GM19467 (cell line): ENCODE data around the gene MAP4K4.

Experiments
- ATAC-seq: cut with Tn5 transposase; IDR thresholded peaks from one replicate; pipeline ENCODE4 v1.9.1; 2021; ENCODE audit warnings: mild to moderate bottlenecking, moderate library complexity; ENCODE audit not compliant: unreplicated experiment

MAP4K4 gene

DNA sequence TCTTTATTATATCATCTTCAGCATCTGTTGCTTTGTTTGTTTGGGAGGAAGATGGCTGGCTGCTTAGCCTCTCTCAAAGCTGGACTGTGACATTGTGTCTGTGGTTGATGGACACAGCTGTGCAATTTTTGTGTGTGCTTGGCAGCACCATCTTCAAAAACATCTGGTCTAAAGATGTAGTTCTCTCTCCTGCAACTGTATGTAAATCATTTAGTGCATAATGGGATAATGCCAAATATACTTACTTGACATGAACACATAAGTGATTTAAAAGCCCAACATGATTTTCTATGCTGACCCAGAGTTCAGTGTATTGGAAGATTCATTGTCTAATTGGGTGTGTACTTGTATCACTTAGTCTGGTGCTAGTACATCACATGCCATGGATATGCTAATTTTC lies 112.2 kb downstream of the MAP4K4 start:
- ATAC-seq: no peak

DNA sequence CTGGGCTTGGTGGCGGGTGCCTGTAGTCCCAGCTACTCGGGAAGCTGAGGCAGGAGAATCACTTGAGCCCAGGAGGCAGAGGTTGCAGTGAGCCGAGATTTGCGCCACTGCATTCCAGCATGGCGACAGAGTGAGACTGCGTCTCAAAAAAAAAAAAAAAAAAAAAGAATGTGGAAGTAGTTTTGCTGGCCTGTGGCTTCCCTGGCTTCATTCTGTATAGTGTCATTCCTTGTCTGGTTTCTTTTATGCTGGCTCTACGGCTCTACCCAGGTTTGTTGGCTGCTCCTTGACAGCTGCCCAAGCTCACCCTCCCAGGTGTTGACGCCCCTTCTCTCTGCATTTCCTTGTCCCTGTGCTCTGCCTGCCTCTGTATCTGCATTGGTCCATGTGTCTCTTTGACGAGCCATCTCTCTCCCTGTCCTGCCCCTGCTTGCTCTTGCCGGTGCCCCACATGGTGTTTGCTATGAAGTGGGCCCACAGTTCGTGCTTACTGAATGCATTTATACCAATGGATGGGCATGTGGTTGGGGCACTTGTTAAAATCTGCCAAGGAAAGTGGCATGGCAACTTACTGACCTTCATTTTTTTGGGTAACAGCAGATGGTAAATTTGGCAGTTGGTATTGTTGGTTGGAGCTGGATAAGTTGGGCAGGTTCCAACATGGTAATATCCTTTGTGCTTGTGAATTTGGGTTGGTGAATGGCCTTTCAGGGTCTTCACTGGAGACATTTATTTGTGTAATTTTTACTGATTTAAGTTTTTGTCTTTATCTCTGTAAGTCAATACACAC lies 113.9 kb downstream of the MAP4K4 start:
- no peak for ATAC-seq

DNA sequence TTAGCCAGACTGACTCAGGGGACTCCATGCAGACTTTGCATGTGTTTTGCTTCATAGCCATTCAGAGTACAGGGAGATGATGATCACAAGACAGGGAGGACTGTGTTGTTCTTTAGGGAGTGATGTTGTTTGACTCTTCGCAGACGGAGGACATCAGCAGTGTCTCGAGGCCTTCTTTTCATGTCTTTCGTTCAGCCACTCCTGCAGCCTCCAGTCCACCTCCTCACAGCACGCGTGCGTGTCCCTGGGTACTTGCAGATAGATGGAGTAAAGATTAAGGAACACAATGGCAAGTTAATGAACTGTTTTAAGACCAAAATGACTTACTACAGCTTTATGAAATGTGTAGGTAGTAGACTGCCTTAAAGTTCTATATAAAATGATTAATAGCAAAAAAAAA lies 114.7 kb downstream of the MAP4K4 start:
- ATAC-seq: no peak

DNA sequence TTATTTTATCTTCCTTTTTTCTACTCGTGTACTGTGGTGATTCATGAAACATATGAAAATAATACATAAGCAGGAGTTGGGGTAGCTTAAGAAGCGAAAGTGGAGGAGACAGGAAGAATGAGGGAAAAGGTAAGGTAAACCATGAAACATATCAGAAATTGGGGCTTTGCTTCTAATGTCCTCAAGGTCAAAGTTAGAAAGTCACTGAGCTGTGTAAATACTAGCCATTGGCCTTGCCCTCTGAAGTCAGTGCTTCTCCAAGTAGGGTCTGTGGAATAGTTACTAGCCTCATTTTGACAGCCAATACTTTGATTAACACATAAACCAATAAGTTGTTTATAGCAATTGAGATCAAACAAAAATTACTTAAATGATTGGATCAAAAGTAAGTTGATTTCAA lies 117.2 kb downstream of the MAP4K4 start:
- no peak for ATAC-seq

DNA sequence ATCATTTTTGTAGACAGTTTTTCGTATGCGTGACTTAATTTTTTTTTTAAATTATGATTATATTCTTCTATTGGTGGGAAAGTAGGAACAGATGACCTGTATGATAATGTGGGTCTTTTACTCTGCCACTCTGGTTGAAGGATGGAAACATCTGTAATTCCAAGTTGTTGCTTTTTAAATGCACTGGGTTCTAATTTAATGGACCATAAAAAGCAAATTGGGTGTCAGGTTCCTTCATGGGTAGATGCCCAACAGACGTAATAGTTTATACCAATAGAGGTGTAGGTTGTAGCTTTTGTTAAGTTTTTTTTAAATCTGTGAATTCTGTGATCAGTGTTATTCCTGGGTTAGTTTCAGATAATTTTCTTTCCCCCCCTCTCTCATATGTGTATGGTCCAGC lies 117.6 kb downstream of the MAP4K4 start:
- no peak for ATAC-seq

DNA sequence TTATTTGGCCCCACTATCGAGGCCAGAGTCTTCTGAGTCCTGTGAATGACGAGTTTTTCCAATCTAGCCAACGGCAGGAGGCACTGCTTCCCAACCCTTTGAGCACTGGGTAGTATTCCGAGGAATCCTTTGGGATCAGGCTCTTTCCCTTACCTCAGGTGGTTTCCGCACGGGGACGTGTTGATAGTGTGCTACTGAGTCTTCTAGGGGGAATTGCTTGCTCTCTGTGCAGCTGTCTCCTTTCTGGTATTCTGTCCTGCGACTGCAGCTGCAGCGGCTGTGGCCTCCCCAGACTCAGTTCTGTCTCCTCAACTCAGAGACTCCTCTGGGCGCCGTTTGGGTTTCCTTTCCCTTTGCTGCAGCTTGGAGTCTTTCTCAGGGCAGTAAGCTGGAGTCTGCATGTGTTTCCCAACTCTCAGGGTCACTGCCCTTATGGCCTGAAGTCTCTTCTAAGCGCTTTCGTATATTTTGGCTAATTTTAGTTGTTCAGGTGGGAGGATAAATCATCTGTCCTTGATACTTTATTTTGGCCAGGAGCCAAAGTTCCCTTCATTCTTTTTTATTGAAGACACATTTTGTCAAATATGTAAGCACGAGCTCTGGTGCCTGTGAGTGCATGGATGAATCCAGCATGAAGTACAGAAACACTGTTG lies 118.4 kb downstream of the MAP4K4 start:
- ATAC-seq: no peak

DNA sequence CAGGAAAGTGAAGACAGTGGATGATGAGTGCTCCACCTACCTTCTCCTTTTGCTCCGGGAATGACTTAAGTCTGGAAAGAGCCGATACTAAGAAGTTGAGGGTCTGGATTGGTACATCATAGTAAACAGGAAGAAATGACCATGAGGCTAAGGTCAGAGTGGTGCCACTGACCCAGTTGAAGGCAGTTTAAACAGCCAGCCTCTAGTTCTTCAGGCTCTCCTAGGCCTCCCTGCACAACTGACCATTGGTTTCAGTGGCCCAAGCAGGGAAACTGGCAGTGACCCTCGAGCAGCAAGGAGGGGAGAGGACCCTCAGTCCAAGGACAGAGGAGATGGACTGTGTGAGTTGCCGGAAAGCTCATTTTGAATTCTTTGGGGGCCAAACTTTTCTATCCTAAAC lies 119.1 kb downstream of the MAP4K4 start:
- no peak for ATAC-seq

DNA sequence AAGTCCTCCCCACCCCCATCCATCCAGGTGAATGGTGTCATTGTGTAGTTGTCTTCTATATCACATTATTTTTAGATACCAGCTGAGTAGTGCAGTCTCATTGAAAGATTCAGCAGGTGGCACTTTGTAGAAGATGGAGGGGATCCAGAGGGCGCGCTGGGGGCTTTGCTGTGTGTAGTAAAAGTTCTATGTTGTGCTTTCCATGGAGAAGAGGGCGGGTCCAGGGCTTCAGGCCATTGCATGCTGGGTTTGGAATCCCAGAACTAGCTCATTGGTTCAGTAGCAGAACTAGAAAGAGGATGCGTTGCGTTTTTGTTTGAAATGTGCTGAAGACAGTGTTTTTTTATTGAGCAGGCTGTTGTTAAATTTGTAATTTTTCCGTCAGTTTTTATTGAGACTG lies 120.0 kb downstream of the MAP4K4 start:
- no peak for ATAC-seq

DNA sequence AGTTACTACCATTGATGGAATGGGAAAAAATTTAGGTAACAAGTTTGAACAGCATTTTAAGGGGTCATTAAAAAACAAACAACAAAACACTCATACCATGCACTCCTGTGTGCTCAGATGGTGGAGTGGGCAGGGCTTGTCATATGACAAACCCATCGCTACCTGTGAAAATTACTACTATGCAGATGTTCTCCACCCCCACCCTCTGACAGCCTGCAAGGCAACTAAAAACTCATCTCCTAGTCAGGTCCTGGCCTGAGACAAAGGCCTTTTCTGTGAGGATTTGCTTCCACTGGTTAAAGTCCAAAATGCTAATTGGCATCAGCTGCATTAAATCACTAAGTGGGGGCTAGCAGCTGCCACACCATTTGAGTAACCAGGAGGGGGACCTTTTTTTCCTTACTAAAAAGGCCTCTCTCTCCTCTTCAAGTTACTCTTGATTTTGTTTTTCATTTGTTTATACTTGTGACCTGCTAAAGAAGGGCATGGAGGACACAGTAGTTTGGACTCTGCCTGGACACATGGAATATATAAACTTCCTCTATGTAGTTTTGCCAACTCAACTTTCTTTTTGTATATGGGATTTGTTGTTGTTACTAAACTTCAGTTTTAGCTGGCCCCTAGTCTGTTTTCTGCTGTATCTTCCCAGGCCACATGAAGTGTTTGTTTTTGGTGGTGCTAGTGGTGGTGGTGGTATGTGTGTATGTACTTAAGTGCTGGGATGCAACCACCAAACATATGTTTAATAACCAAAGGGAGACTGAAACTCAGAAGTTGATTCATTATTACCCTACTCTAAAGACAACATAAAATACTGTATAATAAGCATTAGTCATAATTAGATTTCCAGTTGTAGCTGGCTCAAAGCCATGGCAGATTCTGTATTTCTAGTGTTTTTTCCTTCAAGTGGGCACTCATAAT lies 121.3 kb downstream of the MAP4K4 start:
- ATAC-seq: no peak

DNA sequence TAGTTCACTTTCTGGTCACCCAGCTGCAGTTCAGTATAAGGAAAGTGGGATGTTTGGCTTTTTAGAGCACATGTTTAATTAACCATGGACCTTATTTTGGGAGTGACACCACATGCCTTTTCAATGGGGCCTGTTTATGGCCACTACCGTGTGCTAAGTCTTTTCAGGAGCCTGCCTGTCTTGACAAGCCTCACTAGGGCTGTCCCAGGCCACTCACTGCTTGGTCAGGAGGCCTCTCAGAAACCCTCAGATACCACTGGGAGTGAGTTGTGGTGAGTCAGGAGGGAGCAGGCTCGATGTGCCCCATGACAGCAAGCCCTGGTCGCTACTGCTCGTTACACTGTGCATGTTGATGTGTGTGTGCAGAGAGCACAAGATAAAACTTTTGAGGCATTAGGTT lies 123.0 kb downstream of the MAP4K4 start:
- no peak for ATAC-seq

DNA sequence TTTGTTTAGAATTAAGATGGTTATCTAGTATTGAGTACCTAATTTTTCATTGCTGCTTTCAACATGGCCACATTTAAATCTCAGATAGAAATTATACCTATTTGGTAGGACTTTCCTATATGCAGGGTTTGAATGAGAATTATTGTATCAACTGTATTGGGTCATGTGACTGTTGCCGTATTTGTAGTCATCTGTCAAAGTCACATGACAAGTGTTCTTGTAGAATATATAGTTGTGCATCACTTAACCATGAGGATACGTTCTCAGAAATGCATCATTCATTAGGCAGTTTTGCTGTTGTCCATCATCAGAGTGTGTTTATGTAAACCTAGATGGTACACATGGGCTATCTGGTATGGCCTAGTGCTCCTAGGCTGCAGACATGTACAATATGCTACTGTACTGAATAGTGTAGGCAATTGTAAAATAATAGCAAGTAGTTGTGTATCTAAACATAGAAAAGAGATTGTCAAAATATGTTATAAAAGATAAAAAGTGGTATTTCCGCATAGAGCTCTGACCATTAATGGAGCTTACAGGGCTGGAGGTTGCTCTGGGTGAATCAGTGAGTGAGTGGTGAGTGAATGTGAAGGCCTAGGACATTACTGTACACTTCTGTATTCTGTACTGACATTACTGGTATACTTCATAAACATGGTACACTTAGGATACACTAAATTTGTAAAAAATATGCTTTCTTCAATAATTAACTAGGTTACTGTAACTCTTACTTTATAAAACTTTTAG lies 123.7 kb downstream of the MAP4K4 start:
- no peak for ATAC-seq

DNA sequence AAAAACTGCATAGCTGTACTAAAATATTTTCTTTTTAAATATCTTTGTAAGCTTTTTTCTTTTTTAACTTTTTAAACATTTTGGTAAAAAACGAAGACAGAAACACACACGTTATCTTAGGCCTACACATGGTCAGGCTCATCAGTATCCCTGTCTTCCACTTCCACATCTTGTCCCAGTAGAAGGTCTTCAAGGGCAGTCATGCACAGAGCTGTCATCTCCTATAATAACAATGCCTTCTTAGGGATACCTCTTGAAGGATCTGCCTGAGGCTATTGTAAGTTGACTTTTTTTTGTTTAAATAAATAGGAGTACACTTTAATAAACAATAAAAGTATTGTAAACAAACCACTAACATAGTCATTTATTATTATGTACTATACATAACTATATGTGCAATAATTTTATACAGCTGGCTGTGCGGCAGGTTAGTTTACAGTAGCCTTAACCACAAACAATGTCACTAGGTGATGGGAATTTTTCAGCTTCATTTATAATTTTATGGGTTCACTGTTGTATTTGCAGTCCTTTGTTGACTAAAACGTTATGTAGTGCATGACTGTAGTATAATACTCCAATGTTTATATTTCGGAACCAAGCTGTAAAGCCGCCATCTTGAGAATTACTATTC lies 124.4 kb downstream of the MAP4K4 start:
- no peak for ATAC-seq

DNA sequence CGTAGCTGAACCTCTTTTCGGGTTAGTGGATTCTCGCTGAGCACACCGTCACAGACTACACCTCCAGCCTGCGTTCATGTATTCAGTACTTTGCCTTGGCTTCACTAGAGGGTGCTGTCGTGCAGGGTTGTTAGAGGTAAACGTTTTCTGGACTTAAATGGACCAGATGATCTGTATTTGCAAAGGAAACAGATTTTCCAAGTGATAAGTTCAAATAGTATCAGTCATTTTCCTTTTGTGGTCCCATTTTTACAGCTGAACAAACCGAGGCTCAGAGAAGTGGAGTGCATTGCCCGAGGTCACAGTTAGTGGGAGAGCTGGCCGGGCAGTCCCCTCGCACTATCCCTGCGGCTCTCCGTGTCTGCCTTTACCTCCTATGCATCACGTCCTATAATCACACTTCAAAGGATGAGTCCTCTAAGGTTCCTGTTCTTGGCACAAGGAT lies 125.9 kb downstream of the MAP4K4 start:
- ATAC-seq: peak; percentile 78

DNA sequence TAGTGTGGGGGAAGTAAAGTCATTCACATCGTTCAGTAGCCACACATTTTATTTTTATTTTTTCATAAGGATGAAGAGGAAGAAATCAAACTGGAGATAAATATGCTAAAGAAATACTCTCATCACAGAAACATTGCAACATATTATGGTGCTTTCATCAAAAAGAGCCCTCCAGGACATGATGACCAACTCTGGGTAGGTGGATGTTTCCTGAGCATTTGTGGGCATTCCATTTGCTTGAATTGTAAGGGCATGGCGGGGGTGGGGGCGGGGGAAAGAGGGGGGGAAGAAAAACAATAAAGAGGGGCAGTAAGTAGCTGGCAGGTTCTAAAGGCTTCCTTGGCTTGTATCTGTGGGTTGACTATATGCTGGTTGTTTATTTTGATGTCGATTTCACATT lies 126.4 kb downstream of the MAP4K4 start:
- no peak for ATAC-seq

DNA sequence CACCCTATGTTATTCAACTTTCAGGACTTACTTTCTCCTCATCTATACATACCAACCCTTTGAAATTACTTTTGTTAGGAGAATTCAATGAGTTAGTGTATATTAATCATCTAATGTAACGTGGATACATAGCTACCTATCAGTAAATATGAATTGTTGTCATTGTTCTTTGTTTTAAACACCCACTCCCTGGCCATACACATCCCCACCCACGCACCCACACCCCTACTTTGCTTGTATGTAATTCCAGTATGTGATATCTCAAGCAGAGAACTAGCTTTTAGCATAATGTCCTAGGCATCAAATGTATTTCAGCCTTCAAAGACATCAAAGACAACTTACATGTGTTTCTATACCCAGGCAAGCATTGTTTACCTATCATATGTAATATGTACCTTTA lies 129.2 kb downstream of the MAP4K4 start:
- no peak for ATAC-seq

DNA sequence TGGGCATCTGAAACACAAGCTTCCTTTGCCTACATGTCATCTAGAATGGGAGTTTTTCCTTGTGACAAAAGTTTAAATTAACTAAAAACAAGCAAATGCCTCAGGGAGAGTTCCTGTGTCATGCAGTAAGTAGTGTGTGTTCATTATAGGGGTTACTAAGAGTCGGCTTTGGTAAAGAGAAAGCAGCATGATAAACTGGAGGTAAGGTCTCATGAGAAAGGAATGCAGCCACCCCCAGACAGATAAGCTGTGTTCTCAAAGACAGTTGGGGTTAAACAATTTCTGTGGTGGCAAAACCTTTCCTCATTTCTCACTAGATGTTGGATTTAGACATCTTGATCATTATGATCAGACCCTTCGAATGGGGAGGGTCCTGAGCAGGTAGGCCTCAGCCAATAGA lies 129.7 kb downstream of the MAP4K4 start:
- ATAC-seq: no peak

DNA sequence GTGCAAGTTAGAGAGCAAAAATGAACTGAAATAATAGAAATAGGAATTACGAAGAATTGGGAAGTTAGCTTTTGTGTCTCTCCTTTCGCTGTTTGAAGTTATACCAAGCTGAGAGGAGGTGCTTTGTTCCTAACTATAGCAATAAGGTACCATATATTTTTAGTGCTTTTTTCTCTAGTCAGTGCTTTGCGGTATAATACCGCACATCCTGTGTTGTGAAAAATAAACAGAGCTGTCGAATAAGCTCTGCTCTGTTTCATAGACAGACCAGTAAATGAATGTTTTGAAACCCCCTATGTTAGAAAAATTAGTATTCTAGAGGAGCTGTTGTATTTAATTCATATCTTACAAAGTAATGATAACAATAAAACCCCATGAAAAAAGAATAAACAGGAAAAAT lies 130.8 kb downstream of the MAP4K4 start:
- no peak for ATAC-seq

DNA sequence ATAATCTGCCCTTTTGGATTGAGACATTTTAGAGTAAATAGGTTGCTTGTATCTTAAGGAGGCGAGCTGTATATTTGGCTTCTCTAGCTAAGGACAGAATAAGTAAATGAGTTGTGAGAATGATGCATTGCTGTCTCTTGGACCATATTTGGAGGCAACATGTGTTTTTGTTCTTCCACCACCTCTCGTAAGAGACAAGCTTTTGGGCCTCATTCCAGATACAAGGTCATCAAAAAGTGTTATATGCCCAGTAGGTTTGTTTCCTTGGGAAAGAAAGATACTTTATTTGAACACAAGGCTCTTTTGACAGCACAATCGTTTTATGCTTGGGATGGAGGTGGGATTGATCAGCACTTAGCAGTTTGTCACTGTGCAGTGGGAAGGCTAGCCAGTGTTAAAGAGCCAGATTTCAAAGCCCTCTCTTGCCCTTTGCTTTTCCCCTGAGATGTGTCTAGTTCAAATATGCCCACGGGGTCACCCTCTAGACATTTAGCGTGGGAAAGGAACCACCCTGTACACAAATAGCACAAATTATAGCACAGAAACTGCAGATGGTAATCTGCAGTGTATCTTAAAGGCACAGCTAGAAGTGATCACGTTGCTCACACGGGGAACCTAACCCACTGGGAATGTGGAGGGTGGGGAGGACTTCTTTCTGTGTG lies 131.3 kb downstream of the MAP4K4 start:
- ATAC-seq: no peak

DNA sequence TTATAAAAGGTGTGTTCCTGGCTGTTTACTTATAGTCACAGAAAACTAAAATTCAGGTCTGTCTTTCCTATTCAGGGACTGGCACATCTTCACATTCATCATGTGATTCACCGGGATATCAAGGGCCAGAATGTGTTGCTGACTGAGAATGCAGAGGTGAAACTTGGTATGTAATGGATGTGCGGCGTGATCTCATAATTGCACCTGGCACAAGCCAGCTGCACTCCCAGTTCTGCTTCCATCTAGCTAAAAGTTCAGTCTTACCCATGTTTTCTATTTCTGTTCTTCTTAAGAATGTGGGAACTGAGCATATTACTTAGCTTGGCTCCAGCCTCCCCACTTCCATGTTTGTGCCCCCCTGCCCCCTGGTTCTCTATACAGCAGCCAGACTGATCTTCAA lies 131.9 kb downstream of the MAP4K4 start:
- ATAC-seq: no peak

DNA sequence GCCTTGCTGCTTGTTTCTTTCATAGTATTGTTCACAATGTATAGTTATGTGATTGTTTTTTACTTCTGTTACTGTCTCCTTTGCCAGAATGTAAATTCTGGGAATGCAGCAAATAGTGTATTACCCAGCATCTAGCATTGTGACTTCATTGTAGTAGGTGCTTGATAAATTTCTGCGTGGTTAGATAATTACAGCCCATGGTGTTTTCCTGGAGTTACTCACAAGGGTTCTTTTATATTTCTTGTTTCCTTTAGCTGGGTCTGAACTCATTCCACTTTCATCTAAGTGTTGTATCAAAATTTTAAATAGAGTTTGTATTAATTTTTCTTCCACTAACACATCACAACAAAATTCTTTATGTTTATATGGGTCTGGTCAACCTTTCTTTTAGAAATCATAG lies 132.6 kb downstream of the MAP4K4 start:
- ATAC-seq: no peak
